ENCODE data around the gene BCAS3.

Gene BCAS3

DNA sequence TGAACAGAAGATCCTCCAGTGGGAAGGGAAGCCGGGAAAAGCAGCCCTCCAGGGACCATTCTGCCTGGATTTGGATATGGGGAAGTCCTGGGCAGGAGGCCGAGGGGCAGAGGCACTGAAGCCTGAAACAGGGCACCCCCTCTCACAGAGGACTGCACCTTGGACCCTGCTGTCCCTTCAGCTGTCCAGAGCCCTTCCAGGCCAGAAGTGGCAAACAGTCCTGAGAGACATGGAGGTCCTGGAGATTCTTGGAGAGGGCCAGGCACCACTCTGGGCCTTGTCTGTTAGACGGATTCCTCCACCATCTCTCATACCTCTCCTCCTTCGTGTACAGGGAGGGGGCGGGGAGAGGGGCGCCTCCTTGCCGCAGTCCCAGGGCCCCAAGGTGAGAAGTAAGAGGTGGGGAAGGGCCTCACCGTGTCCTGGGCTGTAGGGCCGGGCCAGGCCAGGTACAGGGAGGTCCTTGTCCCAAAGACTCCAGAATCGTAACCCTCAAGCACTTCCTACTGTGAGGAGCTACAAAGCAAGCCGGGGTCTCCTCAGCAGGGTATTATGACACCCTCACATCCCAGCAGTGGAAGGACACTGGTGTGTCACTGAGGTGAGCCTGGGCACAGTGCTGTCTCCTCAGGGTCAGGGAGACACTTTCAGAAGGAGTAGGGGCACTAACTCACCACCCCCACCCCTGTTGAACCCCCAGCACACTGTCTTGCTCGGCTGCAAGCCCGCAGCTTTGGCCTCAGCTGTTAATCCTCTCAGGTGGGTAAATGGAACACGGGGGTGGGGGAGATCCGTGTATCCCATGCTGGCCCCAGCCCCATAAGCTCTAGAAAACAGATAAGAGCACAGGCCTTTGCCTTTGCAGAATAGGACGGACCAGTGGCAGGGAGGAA lies 705.4 kb downstream of the BCAS3 start:
- DNase-seq (ENCODE audit: low read depth in 2 of 2), result no peak

DNA sequence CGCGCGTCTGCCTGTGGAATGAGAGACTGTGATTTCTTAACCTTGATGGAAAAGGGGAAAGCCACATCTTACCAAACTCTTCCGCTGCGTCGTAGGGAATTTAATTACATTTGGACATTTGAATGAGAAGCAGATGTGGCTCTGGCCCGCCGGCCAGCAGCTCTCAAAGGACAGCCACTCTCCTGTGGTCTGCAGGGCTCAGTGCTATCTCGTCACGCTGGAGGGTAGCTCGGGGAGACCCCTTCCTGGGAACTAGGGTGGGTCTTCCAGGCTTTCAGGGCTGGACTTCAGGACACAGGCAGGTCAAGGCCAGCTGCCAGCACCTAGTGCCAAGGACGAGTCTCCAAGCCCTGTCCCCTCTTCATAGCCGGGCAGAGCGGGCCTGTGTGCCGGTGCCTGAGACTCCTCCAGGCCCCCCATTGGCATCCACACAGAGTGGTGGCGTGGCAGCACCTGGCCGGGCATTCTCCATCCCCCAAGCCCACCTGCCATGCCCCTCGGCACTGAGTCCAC lies 706.1 kb downstream of the BCAS3 start:
- DNase-seq (ENCODE audit: low read depth in 2 of 2), result no peak

GRCh38 chr17:61384354-61384691 lies 706.7 kb downstream of the BCAS3 start:
- DNase-seq (ENCODE audit: low read depth in 2 of 2), result no peak

DNA sequence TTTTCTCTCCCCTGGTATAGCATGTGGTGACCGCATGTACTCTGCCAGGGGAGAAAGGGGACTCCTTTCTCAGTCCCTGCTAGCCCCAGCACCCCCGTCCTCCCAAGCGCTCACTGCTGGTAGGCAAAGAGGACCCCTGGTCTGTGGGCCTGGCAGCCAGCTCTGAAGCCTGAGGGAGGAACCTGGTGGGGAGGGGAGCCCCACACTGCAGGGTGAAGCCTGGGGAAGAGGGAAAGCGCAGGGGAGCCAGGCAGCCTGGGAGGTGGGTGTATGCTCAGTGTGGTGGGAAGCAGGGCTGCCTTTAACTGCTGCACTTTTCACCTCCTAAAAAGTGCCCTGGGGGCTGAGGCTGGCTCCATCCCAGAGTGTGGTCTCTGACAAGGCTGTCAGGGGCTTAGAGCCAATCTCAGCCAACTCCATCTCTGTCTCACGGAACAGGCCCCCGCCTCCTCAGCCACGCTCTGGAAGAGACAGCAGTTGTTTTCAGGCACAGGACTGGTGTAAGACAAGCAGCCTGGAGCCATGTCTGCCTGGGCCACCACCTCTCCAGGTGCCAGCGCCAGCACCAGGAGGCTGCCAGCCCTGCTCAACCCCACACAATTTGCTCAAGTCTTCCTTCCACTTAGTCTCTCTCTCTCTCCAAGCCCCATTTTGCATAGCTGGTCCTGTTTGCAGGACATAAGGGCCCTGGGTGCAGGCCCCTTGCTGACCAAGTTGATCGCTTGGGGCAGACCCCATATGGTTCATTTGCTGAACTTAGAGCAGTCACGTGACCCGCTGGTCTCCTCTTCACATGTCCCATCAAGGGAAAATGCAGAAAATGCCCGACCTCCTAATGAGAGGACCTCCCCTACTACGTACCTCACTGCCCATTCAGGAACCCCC lies 707.3 kb downstream of the BCAS3 start:
- DNase-seq (ENCODE audit: low read depth in 2 of 2), result no peak

DNA sequence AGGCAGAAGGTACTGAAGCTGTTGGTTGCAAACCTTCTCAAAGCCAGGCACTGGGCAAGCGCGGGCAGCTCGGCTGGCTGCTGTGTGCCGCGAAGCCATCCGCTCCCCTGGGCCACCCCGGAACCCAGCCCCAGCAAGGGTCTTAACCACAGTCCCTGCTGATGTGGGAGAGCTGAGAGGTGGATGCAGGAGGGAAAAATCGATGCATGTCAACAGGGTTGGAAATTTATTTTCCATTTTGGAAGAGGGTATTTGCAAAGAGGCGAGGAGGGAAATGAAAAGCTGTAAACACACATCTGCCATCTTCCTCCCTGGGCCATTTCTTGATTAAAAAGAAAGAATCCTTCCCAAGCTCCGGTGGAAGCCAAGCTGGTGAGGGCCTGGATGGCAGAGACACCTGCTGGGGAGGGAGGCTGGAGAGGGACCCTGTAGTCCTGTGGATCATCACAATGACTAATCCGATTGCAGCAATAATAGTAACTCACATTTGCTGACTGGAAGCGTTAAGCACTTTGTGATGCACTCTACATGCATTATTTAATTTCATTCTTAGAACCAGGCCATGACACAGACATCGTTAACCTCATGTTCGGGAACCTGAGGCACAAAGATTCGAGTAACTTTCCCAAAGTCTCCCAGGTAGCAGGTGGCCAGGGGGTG lies 708.1 kb downstream of the BCAS3 start:
- no peak for DNase-seq (ENCODE audit: low read depth in 2 of 2)

DNA sequence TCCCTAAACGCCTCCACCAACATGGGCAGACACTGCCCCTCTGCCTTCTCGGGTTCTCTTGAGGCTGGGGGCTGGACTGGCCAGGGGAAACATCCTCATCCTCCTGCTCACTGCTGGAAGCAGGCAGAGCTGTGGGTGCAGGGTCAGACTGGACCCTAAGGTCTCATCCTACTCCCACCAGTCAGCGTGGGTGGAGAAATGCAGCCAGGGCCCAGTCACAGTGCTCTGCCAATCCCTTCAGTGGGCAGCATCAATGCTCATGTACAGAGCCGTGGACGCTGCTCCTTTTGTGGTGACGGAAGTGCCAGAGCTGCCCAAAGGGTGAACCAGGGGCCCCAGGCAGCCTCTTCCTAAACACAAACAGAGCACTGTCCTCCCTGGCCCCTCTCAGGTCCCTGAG lies 708.6 kb downstream of the BCAS3 start:
- no peak for DNase-seq (ENCODE audit: low read depth in 2 of 2)

DNA sequence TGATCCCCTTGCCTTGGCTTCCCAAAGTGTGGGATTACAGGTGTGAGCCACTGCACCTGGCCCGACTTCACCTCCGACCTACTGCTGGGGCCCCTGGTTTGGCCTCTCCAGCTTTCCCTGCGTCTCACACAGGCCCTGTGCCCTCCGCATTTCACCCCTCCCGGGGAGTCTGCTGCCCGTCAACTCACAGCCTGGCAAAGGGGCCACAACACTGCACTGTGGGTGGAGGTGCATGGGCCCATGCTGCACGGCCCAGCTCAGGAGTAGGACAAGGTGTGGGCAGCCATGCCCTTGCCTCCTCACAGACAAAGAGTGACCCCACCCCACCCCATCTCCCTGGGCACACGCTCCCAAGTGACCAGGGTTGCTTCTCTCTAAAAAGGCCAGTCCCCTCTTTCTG lies 709.4 kb downstream of the BCAS3 start:
- no peak for DNase-seq (ENCODE audit: low read depth in 2 of 2)

DNA sequence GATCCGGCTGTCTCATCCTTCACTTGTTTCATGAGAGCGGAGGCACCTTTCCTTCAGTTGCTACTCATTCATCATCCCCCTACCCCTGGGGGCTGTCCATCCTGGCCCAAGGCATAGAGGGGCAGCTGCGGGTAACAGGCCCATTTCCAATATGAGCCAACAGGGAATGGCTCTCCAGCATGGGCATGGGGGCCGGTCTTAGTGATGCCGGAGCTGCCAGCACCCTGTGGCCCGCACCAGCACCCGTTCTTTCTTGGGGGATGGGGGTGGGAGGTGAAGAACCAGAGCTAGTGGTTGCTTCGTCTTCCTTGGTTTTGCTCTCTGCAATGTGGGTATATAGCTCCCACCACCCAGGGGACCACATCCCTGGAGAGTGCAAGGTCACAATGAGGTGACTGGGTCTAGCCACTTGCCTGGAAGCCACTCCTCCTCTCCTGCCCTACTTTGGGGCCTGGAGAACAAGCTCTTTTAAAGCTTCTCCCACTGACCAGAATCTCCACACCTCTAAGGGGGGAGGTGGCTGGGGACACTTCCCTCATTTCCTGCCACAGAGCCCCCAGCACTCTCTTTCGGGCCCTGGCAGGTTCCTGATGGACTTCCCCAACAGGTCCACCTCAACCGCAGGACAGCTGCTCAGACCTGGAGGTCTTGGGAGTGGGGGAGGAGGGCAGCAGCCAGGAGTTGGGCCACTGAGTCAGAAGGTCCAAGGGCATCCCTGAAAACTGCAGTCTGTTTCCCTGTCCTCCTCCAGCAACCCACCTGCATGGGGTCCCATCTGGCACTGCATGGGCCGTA lies 710.1 kb downstream of the BCAS3 start:
- no peak for DNase-seq (ENCODE audit: low read depth in 2 of 2)

DNA sequence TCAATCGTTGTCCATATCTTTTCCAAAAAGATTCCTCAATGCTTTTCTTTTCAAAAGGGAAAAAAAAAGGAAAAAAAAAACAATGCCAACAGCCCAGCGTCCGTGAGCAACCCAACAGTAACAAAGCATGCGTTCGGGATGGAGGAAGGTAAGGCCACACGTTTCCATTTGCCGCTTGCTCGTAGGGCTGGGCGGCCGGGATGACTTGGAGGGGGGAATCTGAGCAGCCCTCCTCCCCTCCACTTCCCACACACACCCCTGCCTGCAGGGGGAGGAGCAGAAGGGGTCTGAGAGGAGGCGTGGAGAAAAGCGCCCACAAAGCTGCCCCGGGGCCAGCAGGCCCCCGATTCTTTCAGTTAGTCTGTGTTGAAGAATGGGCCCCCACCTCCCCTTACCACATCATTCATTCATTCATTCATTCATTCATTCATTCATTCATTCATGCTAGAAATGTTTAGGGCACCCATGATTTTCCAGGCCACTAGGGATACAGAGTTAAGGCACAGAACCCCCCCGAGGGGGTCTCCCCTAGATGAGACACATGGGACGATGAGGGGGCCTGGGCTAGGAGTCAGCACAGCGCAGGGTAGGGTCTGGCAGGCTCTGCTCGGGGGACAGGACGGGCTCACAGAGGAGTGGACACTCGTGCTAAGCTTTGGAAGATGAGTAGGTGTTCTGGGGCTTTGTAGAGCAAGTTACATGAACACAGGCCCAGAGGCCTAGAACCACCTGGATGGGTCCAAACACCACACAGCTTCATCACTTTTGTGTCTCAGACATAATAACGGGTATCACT lies 711.1 kb downstream of the BCAS3 start:
- no peak for DNase-seq (ENCODE audit: low read depth in 2 of 2)

DNA sequence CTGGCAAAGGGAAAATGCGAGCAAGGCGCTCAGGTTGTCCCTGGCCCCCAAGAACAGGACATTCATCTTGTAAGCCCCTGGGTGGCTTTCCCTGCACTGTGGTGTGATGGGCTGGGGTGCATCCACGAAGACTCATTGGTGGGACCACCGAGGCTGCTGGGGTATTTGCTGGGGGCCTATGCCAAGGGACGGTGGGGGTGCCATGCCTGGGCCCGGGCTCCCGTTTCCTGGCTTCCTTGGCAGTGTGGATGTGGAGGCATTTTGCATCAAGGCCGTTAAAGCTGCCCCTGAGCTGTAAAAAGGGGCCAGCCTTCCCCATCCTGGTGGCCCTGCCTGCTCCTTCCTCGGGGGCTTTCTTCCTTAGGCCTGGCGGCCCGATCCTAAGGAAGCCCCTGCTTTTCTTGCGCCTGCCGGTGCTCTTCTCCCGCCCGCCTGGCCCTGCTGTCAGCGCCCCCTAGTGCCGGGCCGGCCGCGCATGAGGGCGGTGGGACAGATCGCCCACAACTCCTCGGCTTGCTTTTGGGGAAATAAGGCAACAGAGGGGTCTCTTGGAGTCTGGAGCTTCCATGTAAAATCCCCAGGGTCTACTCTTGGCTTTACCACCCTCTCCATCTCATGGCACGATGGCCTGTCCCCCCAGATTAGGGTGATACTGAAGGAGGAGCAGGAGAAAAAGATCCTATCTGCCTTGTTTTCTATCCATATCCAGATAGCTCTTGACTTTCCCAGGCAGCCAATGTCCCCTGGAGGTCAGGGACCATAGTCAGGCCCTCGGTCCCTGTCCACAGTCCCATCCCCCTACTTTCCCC lies 712.2 kb downstream of the BCAS3 start:
- DNase-seq (ENCODE audit: low read depth in 2 of 2), result no peak

DNA sequence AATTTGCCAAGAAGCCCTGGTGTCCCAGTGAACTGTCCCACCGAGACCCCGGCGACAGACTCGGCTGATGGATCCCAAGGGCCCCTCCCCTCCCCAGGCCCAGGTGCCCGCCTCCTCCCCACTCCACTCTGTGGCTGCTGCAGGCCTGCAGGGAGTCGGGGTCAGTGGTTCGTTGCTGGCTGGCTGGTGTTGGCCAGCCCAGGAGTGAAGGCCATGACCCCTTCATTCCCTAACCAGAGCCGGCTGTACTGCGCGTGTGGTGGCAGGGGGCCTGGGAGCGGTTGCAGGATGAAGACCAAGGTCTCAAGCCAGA lies 712.8 kb downstream of the BCAS3 start:
- DNase-seq (ENCODE audit: low read depth in 2 of 2), result no peak

- DNase-seq (ENCODE audit: low read depth in 2 of 2), result no peak
Measured at GRCh38 chr17:61391595-61392291, 714.1 kb downstream of the BCAS3 start.

- DNase-seq (ENCODE audit: low read depth in 2 of 2), result no peak
Measured at GRCh38 chr17:61392679-61393078, 715.0 kb downstream of the BCAS3 start.

- no peak for DNase-seq (ENCODE audit: low read depth in 2 of 2)
Measured at GRCh38 chr17:61393550-61393903, 715.9 kb downstream of the BCAS3 start.

DNA sequence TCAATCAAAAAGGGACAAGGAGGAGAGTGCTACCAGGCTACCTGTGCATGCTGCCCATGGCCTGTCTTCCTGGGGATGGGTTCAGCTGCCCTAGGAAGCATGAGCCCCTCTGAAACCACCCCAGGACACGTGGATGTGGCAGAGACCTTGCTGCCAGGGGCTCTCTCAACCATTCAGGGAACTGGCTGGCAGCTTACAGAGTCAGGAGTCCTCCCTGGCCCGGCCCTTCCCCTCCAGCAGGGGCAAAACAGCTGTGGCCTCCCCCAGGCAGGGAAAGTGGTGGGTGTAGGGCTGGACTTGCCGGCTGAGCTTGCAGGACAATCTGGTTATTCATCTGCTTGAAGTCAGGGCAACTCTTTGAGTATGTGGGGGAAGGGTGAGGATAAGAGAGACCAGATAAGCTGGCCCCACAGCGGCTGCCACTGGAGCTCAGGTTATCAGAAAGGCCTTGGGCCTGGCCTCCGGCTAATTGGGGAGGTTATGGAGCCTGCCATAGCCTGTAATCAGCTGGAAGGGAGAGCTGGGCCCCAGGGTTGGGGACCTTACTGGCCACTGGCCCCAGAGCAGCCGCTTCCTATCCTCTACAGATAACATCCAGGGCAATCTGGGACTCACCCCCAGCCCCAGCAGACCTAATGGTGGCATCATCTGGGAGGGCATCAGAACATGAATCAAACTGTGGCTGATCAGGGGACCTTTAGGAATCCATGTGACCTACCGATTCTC lies 716.4 kb downstream of the BCAS3 start:
- no peak for DNase-seq (ENCODE audit: low read depth in 2 of 2)

DNA sequence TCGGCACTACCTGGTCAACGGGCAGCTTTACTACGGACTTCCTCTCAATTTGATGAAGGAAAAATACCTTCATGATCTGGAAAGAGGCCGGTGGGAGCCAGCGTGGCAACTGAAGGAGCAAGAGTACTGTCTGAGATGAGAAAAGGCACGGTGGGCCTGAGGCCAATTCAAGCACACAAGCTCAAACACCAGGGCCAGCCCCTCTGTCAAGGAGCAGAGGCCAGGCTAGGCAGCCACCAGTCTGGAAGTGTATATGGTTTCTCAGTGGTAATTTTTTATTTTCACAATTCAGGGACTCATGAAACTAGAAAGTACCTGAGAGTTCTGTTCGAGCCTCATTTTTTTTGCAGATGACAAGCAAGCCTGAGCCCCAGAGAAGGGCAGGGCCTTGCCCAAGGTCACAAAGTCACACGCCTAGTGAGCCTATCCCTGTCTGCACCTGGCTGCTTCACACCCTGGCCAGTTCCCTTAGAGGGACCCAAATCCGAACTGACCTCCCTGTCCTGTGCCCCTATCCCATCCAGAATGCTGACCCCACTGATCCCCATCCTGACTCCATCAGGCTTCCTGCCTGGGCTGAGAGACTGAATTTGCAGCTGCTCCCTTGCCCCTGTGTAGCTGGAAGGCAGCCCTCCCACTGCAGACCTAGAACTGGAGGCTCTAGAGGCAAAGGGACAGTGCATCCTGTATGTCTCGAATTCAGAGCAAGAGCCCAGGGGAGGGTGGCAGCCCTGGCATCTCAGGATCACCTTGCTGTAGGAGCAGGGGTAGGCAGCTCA lies 717.2 kb downstream of the BCAS3 start:
- DNase-seq (ENCODE audit: low read depth in 2 of 2), result no peak

GRCh38 chr17:61395409-61395982 lies 717.8 kb downstream of the BCAS3 start:
- no peak for DNase-seq (ENCODE audit: low read depth in 2 of 2)
